ENCODE measurements around the gene RPS28. TPM values are rescaled to one million over a fixed set of nuclear protein-coding genes. Genes with fewer than 3 reads are reported as not detected.

The RPS28 gene
- total and polyA plus RNA-seq, 2 experiments from 2014 or later = 312 to 693 TPM

GRCh38 chr19:8329996-8330395, 8.7 kb downstream of the RPS28 start:
- no peak for DNase-seq (ENCODE audit: low spot score)
- H3K9me3 ChIP-seq (ENCODE audit: low read depth) = no peaks in the 10 kb centered on the region
- H4K20me1 ChIP-seq (ENCODE audit: insufficient read depth, poor library complexity, severe bottlenecking) = no peaks in the 10 kb centered on the region
- H3K79me2 ChIP-seq = no peaks in the 10 kb centered on the region
- 58% methylated on average over 3 of the region's 3 CpGs for WGBS (ENCODE audit: low lambda C conversion rate, missing lambda C conversion rate)
- no peaks in the 10 kb centered on the region for H3K9me2 ChIP-seq (replicated peaks; ENCODE audit: insufficient read depth)
- H3K27me3 ChIP-seq = peaks cover 24% of the 10 kb centered on the region
- H3K4me1 ChIP-seq (ENCODE audit: insufficient read depth) = peaks cover 10% of the 10 kb centered on the region
- H3K4me2 ChIP-seq = no peak overlapping the region
- no peak overlapping the region for H3K4me3 ChIP-seq
- no peaks in the 10 kb centered on the region for H3K36me3 ChIP-seq (replicated peaks; ENCODE audit: insufficient read depth, low read depth)
- no peak overlapping the region for H2AFZ ChIP-seq
- no peak overlapping the region for H3K27ac ChIP-seq
- TF ChIP-seq EZH2phosphoT487 (IDR thresholded peaks at IDR 0.05; ENCODE audit: low read depth, severe bottlenecking, unreplicated experiment) (no peak), CTCF (IDR thresholded peaks at IDR 0.05; ENCODE audit: poor library complexity) (no peak), EZH2 (IDR thresholded peaks at IDR 0.05; ENCODE audit: borderline replicate concordance) (no peak)

- H3K9me2 ChIP-seq (replicated peaks; ENCODE audit: insufficient read depth) = no peaks in the 10 kb centered on the region
- WGBS (ENCODE audit: low lambda C conversion rate, missing lambda C conversion rate) = 78% methylated on average over 8 of the region's 8 CpGs
- H3K4me1 ChIP-seq (ENCODE audit: insufficient read depth) = peaks cover 10% of the 10 kb centered on the region
- no peaks in the 10 kb centered on the region for H4K20me1 ChIP-seq (ENCODE audit: insufficient read depth, poor library complexity, severe bottlenecking)
- no peak overlapping the region for H2AFZ ChIP-seq
- DNase-seq (ENCODE audit: low spot score) = no peak
- H3K9me3 ChIP-seq (ENCODE audit: low read depth) = no peaks in the 10 kb centered on the region
- H3K27ac ChIP-seq = no peak overlapping the region
- H3K36me3 ChIP-seq (replicated peaks; ENCODE audit: insufficient read depth, low read depth) = no peaks in the 10 kb centered on the region
- H3K79me2 ChIP-seq = no peaks in the 10 kb centered on the region
- no peak overlapping the region for H3K4me3 ChIP-seq
- H3K27me3 ChIP-seq = peaks cover 30% of the 10 kb centered on the region
- H3K4me2 ChIP-seq = no peak overlapping the region
- TF ChIP-seq CTCF (IDR thresholded peaks at IDR 0.05; ENCODE audit: poor library complexity) (no peak), EZH2phosphoT487 (IDR thresholded peaks at IDR 0.05; ENCODE audit: low read depth, severe bottlenecking, unreplicated experiment) (no peak), EZH2 (IDR thresholded peaks at IDR 0.05; ENCODE audit: borderline replicate concordance) (no peak)
These were observed 10.1 kb downstream of the RPS28 start for GRCh38 chr19:8331263-8331845.

- Histone ChIP-seq H3K27me3 (peaks cover 32% of the 10 kb centered on the region), H4K20me1 (ENCODE audit: insufficient read depth, poor library complexity, severe bottlenecking) (no peaks in the 10 kb centered on the region), H3K27ac (no peak overlapping the region), H3K4me2 (peak overlapping the region; percentile 72), H2AFZ (no peak overlapping the region), H3K9me2 (replicated peaks; ENCODE audit: insufficient read depth) (no peaks in the 10 kb centered on the region), H3K9me3 (ENCODE audit: low read depth) (no peaks in the 10 kb centered on the region), H3K4me3 (no peak overlapping the region), H3K4me1 (ENCODE audit: insufficient read depth) (peaks cover 10% of the 10 kb centered on the region), H3K79me2 (no peaks in the 10 kb centered on the region), H3K36me3 (replicated peaks; ENCODE audit: insufficient read depth, low read depth) (no peaks in the 10 kb centered on the region)
- TF ChIP-seq EZH2phosphoT487 (IDR thresholded peaks at IDR 0.05; ENCODE audit: low read depth, severe bottlenecking, unreplicated experiment) (no peak), EZH2 (IDR thresholded peaks at IDR 0.05; ENCODE audit: borderline replicate concordance) (peak; percentile 34), CTCF (IDR thresholded peaks at IDR 0.05; ENCODE audit: poor library complexity) (no peak)
- 28% methylated on average over 43 of the region's 52 CpGs for WGBS (ENCODE audit: low lambda C conversion rate, missing lambda C conversion rate)
- DNase-seq (ENCODE audit: low spot score) = no peak
These were observed 11.9 kb downstream of the RPS28 start for GRCh38 chr19:8332976-8333766.

Data from hepatocyte (in vitro differentiated cells).